GM21526 (cell line): Measurements from ENCODE around the gene RAPGEF5.

ENCODE experiments used
- ATAC-seq: cut with Tn5 transposase; IDR thresholded peaks from one replicate; pipeline ENCODE4 v1.9.1; 2021; ENCODE audit warnings: moderate library complexity; ENCODE audit not compliant: unreplicated experiment, low FRiP score

Gene RAPGEF5

GRCh38 chr7:22319424-22320403 is 37.2 kb downstream of the RAPGEF5 start:
- ATAC-seq = no peak

GRCh38 chr7:22318376-22318775 is 38.6 kb downstream of the RAPGEF5 start:
- ATAC-seq = no peak

GRCh38 chr7:22317632-22318031 is 39.3 kb downstream of the RAPGEF5 start:
- ATAC-seq = no peak

GRCh38 chr7:22316914-22317313 is 40.0 kb downstream of the RAPGEF5 start:
- ATAC-seq = no peak

GRCh38 chr7:22307816-22308215 is 49.1 kb downstream of the RAPGEF5 start:
- no peak for ATAC-seq

- no peak for ATAC-seq
Measured at GRCh38 chr7:22305706-22306105, 51.2 kb downstream of the RAPGEF5 start.

GRCh38 chr7:22302951-22303423 is 54.0 kb downstream of the RAPGEF5 start:
- ATAC-seq = no peak

GRCh38 chr7:22302193-22302592 is 54.8 kb downstream of the RAPGEF5 start:
- no peak for ATAC-seq

- ATAC-seq = no peak
Measured at GRCh38 chr7:22301790-22302189, 55.2 kb downstream of the RAPGEF5 start.

- no peak for ATAC-seq
Measured at GRCh38 chr7:22300839-22301238, 56.1 kb downstream of the RAPGEF5 start.

- no peak for ATAC-seq
Measured at GRCh38 chr7:22296916-22297315, 60.0 kb downstream of the RAPGEF5 start.

GRCh38 chr7:22296265-22296566 is 60.7 kb downstream of the RAPGEF5 start:
- no peak for ATAC-seq

GRCh38 chr7:22295402-22296264 is 61.3 kb downstream of the RAPGEF5 start:
- no peak for ATAC-seq

- no peak for ATAC-seq
Measured at GRCh38 chr7:22292531-22292930, 64.4 kb downstream of the RAPGEF5 start.

- ATAC-seq = no peak
Measured at GRCh38 chr7:22291977-22292376, 65.0 kb downstream of the RAPGEF5 start.

GRCh38 chr7:22288202-22288601 is 68.8 kb downstream of the RAPGEF5 start:
- ATAC-seq = no peak

GRCh38 chr7:22287412-22287811 is 69.5 kb downstream of the RAPGEF5 start:
- ATAC-seq = no peak

- no peak for ATAC-seq
Measured at GRCh38 chr7:22286436-22286835, 70.5 kb downstream of the RAPGEF5 start.

GRCh38 chr7:22281481-22281880 is 75.5 kb downstream of the RAPGEF5 start:
- no peak for ATAC-seq

GRCh38 chr7:22280031-22280430 is 76.9 kb downstream of the RAPGEF5 start:
- ATAC-seq = no peak

GRCh38 chr7:22278660-22279059 is 78.3 kb downstream of the RAPGEF5 start:
- no peak for ATAC-seq
